GM12878 (cell line): ENCODE data around the gene OR10H4. TPM values are rescaled to one million over a fixed set of nuclear protein-coding genes. Genes with fewer than 3 reads are reported as not detected.

Experiments
- ATAC-seq: fragments of 200-7000 bp; cut with Tn5 transposase; 3 replicates; pipeline ENCODE4 v1.9.1; 2020; ENCODE audit warnings: mild to moderate bottlenecking, moderate library complexity
- BruUV-seq: library from RNA; stranded (reverse); fragments of 400-500 nt; replicated peaks from 2 replicates; lab custom pipeline; 2021; lab: Mats Ljungman, UMichigan
- CTCF ChIA-PET: fragments of 300-600 bp; sonication (Branson Sonifier 250); formaldehyde crosslinking; extraction: SDS; loops from one replicate; lab custom pipeline; 2021; ENCODE audit warnings: inconsistent platforms; lab: Yijun Ruan, JAX
- POLR2A ChIA-PET: fragments of 350-600 bp; formaldehyde crosslinking; extraction: SDS; loops from one replicate; lab custom pipeline; 2021; ENCODE audit warnings: inconsistent platforms; lab: Charles Lee
- RAD21 ChIA-PET: fragments of 300-600 bp; sonication (Branson Sonifier 250); formaldehyde crosslinking; loops from one replicate; lab custom pipeline; 2023; ENCODE audit warnings: antibody characterized with exemption; ENCODE audit not compliant: unreplicated experiment; lab: Charles Lee
- SMC1A ChIA-PET: fragments of 300-600 bp; sonication (Branson Sonifier 250); formaldehyde crosslinking; loops from one replicate; lab custom pipeline; 2023; ENCODE audit not compliant: unreplicated experiment, uncharacterized antibody; lab: Charles Lee
- DNase-seq: peaks from one replicate; pipeline ENCODE4 v3.0.0-alpha.2; 2011; ENCODE audit warnings: low read depth, low spot score
- FAIRE-seq: peaks from 3 replicates; lab custom pipeline; 2011; peaks lifted over from hg19 to GRCh38; lab: Jason Lieb, UNC
- H2AFZ ChIP-seq: 2 replicates; pipeline ENCODE4 v1.6.0; 2011; ENCODE audit warnings: low read depth, low read length, control low read depth; ENCODE audit not compliant: control insufficient read depth
- H3K27ac ChIP-seq: 2 replicates; pipeline ENCODE4 v1.5.1; 2011; ENCODE audit warnings: control low read depth; ENCODE audit not compliant: control insufficient read depth, insufficient read depth
- H3K27me3 ChIP-seq, 2 experiments: replicated peaks in 1 of 2; 2 replicates each; pipeline versions ENCODE4 v1.6.0 to v1.6.1; 2011; ENCODE audit warnings: low read length in 1 of 2; ENCODE audit not compliant: control insufficient read depth in 2 of 2, insufficient read depth in 2 of 2
- H3K36me3 ChIP-seq, 2 experiments: 2 replicates each; pipeline ENCODE4 v1.5.1; 2011; ENCODE audit warnings: low read length in 1 of 2; ENCODE audit not compliant: control insufficient read depth in 2 of 2, insufficient read depth in 2 of 2
- H3K4me1 ChIP-seq: 2 replicates; pipeline ENCODE4 v1.6.1; 2011; ENCODE audit warnings: mild to moderate bottlenecking, low read length, moderate library complexity, mixed read lengths; ENCODE audit not compliant: control insufficient read depth, insufficient read depth
- H3K4me2 ChIP-seq: 2 replicates; pipeline ENCODE4 v1.6.0; 2011; ENCODE audit warnings: control low read depth; ENCODE audit not compliant: control insufficient read depth, insufficient read depth
- H3K4me3 ChIP-seq: fragments of 200-600 bp; sonication (generic); 2 replicates; pipeline ENCODE4 v1.5.1; 2016
- H3K79me2 ChIP-seq: 2 replicates; pipeline ENCODE4 v1.6.0; 2011; ENCODE audit warnings: low read length; ENCODE audit not compliant: control insufficient read depth, insufficient read depth
- H3K9ac ChIP-seq: 2 replicates; pipeline ENCODE4 v1.8.0; 2011; ENCODE audit warnings: low read length, control low read depth, mixed read lengths; ENCODE audit not compliant: control insufficient read depth, insufficient read depth
- H3K9me3 ChIP-seq: replicated peaks from 3 replicates; pipeline ENCODE4 v1.5.1; 2011; ENCODE audit warnings: mild to moderate bottlenecking, low read length; ENCODE audit not compliant: control insufficient read depth, insufficient read depth
- H4K20me1 ChIP-seq: 2 replicates; pipeline ENCODE4 v1.6.0; 2011; ENCODE audit not compliant: control insufficient read depth, insufficient read depth
- ATF7 ChIP-seq: fragments of 450-650 bp; IDR thresholded peaks from 2 replicates; pipeline ENCODE4 v1.6.1; 2016; ENCODE audit warnings: low read depth, mild to moderate bottlenecking
- CBFB ChIP-seq: IDR thresholded peaks from 2 replicates; pipeline ENCODE4 v1.6.1; 2016; ENCODE audit warnings: antibody characterized with exemption, low read depth
- CREB1 ChIP-seq: IDR thresholded peaks from 2 replicates; pipeline ENCODE4 v1.6.1; 2012; ENCODE audit warnings: low read depth, mild to moderate bottlenecking, inconsistent platforms
- ETV6 ChIP-seq, 2 experiments: fragments of 450-650 bp in 1 of 2; IDR thresholded peaks in 1 of 2; conservative IDR thresholded peaks in 1 of 2; 2 replicates each; pipeline ENCODE4 v1.6.1; 2014; ENCODE audit warnings: antibody characterized with exemption in 1 of 2, borderline replicate concordance in 1 of 2, low read depth in 1 of 2, mild to moderate bottlenecking in 1 of 2, moderate library complexity in 1 of 2
- HDAC2 ChIP-seq: fragments of 200-600 bp; sonication (generic); IDR thresholded peaks from 2 replicates; pipeline ENCODE4 v1.6.1; 2017
- HDAC6 ChIP-seq: fragments of 200-600 bp; sonication (generic); IDR thresholded peaks from one replicate; pipeline ENCODE4 v1.8.0; 2017; ENCODE audit warnings: antibody characterized with exemption; ENCODE audit not compliant: unreplicated experiment
- SMAD1 ChIP-seq: fragments of 450-650 bp; IDR thresholded peaks from 2 replicates; pipeline ENCODE4 v1.6.1; 2018; ENCODE audit warnings: mild to moderate bottlenecking, low read depth; ENCODE audit not compliant: partially characterized antibody
- TAF1 ChIP-seq: IDR thresholded peaks from 2 replicates; pipeline ENCODE4 v1.6.1; 2011; ENCODE audit warnings: mild to moderate bottlenecking, low read depth, low read length, borderline replicate concordance
- TCF7 ChIP-seq: IDR thresholded peaks from 2 replicates; pipeline ENCODE4 v1.6.1; 2014; ENCODE audit warnings: antibody characterized with exemption, borderline replicate concordance
- WGBS: methylation state at CpG from one replicate; pipeline ENCODE4 v1.1.6; 2016; ENCODE audit warnings: low lambda C conversion rate; ENCODE audit not compliant: insufficient replicate concordance, insufficient coverage; ENCODE audit errors: missing lambda C conversion rate; 5-methylcytosine and 5-hydroxymethylcytosine counted together
- in situ Hi-C: fragments of 300-500 bp; cut with MboI; formaldehyde crosslinking; loops from 9 replicates; pipeline ENCODE4 v1.14.3; 2018; ENCODE audit warnings: mixed read lengths
- intact Hi-C: fragments of 100-400 bp; cut with micrococcal nuclease; formaldehyde crosslinking; loops from one replicate; pipeline ENCODE4 v1.14.2; 2022; ENCODE audit not compliant: unreplicated experiment
- polyA plus RNA-seq, 11 experiments: library from polyadenylated mRNA; depleted of rRNA in 4 of 11; unstranded in 6 of 11; stranded (reverse) in 5 of 11; fragments of >200 nt; fragmentation: Nextera tagmentation in 4 of 11; fragmentation: Illumina TruSeq in 1 of 11; extraction: Ambion mirVana in 4 of 11; extraction: Trizol in 1 of 11; gene quantifications; 1 replicate in 1 of 11; 2 replicates in 10 of 11; pipeline versions ENCODE4 v1.2.1 to v1.2.3, GENCODE V29; 2011 to 2016; ENCODE audit warnings: inconsistent platforms in 2 of 11, missing spikeins in 2 of 11, low read depth in 1 of 11
- total RNA-seq, 4 experiments: library from RNA; depleted of rRNA in 3 of 4; stranded (reverse); fragments of >200 nt in 3 of 4; fragmentation: Illumina TruSeq in 1 of 4; extraction: Trizol in 1 of 4; gene quantifications; 2 replicates each; pipeline versions ENCODE4 v1.2.1 to v1.2.3, GENCODE V29; 2013 to 2021
- TF ChIP-seq, protein P1 (sequence below): fragments of 150-350 bp; IDR thresholded peaks from 2 replicates; pipeline ENCODE4 v1.6.1; 2014; ENCODE audit warnings: mild to moderate bottlenecking, low read depth, low read length
- TF ChIP-seq, protein P2 (sequence below): fragments of 450-650 bp; IDR thresholded peaks from 2 replicates; pipeline ENCODE4 v1.6.1; 2017; ENCODE audit warnings: low read depth, mild to moderate bottlenecking, moderate library complexity
- TF ChIP-seq, protein P3 (sequence below): fragments of 450-650 bp; IDR thresholded peaks from 2 replicates; pipeline ENCODE4 v1.6.1; 2014; ENCODE audit warnings: mild to moderate bottlenecking
- TF ChIP-seq, protein P4 (sequence below): fragments of 150-350 bp; IDR thresholded peaks from 2 replicates; pipeline ENCODE4 v1.6.1; 2016; ENCODE audit warnings: low read depth, low read length
- TF ChIP-seq, protein P5 (sequence below): IDR thresholded peaks from 2 replicates; pipeline ENCODE4 v1.6.1; 2012; ENCODE audit warnings: low read length, inconsistent platforms

OR10H4 gene
- total and polyA plus RNA-seq, 10 of the 15 experiments (the other 5 are each of a cell fraction or from before 2014, with no cell fraction given): not detected

DNA sequence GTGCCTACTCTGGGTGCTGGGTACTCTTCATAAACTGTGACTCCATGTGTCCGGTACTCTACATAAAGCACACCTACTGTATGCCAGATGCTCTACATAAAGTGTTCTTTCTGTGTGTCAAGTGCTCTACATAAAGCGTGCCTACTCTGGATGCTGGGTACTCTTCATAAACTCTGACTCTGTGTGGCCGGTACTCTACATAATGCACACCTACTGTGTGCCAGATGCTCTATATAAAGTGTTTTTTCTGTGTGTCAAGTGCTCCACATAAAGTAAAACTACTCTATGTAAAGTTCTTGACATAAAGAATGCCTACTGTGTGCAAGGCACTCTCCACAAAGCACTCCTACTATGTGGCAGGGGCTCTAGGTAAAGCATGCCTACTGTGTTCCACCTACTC lies 12.6 kb upstream of the OR10H4 start:
- H3K9ac ChIP-seq: no peak overlapping the region
- POLR2A ChIA-PET: no interaction called here
- H3K4me3 ChIP-seq: no peak overlapping the region
- RAD21 ChIA-PET: no interaction called here
- in situ Hi-C loops: no loop called here
- no peak overlapping the region for H3K4me2 ChIP-seq
- ATAC-seq: no peak
- CTCF ChIA-PET: no interaction called here
- intact Hi-C loops: no loop called here
- H3K36me3 ChIP-seq: no peaks in the 10 kb centered on the region
- SMC1A ChIA-PET: no interaction called here
- no TSS peak for BruUV-seq
- H2AFZ ChIP-seq: no peak overlapping the region
- H3K27me3 ChIP-seq: no peaks in the 10 kb centered on the region; a peak in 1 of 4 replicates
- H3K4me1 ChIP-seq: no peaks in the 10 kb centered on the region
- H3K27ac ChIP-seq: no peak overlapping the region
- TF ChIP-seq HDAC2 (no peak), TAF1 (no peak), HDAC6 (no peak), SMAD1 (no peak), ATF7 (no peak), TCF7 (no peak), ETV6 (conservative IDR thresholded peaks at IDR 0.05 in 1 of 2, IDR thresholded peaks at IDR 0.05 in 1 of 2; ENCODE audit: borderline replicate concordance in 1 of 2, low read depth in 1 of 2) (no peak), CREB1 (no peak), CBFB (no peak)
- TF ChIP-seq, protein P1, sequence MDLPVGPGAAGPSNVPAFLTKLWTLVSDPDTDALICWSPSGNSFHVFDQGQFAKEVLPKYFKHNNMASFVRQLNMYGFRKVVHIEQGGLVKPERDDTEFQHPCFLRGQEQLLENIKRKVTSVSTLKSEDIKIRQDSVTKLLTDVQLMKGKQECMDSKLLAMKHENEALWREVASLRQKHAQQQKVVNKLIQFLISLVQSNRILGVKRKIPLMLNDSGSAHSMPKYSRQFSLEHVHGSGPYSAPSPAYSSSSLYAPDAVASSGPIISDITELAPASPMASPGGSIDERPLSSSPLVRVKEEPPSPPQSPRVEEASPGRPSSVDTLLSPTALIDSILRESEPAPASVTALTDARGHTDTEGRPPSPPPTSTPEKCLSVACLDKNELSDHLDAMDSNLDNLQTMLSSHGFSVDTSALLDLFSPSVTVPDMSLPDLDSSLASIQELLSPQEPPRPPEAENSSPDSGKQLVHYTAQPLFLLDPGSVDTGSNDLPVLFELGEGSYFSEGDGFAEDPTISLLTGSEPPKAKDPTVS: no peak
- TF ChIP-seq, protein P2, sequence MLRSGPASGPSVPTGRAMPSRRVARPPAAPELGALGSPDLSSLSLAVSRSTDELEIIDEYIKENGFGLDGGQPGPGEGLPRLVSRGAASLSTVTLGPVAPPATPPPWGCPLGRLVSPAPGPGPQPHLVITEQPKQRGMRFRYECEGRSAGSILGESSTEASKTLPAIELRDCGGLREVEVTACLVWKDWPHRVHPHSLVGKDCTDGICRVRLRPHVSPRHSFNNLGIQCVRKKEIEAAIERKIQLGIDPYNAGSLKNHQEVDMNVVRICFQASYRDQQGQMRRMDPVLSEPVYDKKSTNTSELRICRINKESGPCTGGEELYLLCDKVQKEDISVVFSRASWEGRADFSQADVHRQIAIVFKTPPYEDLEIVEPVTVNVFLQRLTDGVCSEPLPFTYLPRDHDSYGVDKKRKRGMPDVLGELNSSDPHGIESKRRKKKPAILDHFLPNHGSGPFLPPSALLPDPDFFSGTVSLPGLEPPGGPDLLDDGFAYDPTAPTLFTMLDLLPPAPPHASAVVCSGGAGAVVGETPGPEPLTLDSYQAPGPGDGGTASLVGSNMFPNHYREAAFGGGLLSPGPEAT: no peak
- TF ChIP-seq, protein P3, sequence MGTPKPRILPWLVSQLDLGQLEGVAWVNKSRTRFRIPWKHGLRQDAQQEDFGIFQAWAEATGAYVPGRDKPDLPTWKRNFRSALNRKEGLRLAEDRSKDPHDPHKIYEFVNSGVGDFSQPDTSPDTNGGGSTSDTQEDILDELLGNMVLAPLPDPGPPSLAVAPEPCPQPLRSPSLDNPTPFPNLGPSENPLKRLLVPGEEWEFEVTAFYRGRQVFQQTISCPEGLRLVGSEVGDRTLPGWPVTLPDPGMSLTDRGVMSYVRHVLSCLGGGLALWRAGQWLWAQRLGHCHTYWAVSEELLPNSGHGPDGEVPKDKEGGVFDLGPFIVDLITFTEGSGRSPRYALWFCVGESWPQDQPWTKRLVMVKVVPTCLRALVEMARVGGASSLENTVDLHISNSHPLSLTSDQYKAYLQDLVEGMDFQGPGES: no peak
- TF ChIP-seq, protein P4, sequence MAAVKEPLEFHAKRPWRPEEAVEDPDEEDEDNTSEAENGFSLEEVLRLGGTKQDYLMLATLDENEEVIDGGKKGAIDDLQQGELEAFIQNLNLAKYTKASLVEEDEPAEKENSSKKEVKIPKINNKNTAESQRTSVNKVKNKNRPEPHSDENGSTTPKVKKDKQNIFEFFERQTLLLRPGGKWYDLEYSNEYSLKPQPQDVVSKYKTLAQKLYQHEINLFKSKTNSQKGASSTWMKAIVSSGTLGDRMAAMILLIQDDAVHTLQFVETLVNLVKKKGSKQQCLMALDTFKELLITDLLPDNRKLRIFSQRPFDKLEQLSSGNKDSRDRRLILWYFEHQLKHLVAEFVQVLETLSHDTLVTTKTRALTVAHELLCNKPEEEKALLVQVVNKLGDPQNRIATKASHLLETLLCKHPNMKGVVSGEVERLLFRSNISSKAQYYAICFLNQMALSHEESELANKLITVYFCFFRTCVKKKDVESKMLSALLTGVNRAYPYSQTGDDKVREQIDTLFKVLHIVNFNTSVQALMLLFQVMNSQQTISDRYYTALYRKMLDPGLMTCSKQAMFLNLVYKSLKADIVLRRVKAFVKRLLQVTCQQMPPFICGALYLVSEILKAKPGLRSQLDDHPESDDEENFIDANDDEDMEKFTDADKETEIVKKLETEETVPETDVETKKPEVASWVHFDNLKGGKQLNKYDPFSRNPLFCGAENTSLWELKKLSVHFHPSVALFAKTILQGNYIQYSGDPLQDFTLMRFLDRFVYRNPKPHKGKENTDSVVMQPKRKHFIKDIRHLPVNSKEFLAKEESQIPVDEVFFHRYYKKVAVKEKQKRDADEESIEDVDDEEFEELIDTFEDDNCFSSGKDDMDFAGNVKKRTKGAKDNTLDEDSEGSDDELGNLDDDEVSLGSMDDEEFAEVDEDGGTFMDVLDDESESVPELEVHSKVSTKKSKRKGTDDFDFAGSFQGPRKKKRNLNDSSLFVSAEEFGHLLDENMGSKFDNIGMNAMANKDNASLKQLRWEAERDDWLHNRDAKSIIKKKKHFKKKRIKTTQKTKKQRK: no peak
- TF ChIP-seq, protein P5, sequence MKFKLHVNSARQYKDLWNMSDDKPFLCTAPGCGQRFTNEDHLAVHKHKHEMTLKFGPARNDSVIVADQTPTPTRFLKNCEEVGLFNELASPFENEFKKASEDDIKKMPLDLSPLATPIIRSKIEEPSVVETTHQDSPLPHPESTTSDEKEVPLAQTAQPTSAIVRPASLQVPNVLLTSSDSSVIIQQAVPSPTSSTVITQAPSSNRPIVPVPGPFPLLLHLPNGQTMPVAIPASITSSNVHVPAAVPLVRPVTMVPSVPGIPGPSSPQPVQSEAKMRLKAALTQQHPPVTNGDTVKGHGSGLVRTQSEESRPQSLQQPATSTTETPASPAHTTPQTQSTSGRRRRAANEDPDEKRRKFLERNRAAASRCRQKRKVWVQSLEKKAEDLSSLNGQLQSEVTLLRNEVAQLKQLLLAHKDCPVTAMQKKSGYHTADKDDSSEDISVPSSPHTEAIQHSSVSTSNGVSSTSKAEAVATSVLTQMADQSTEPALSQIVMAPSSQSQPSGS: no peak
- no peak for FAIRE-seq
- 35% methylated on average over 3 of the region's 3 CpGs for WGBS
- H3K9me3 ChIP-seq: no peaks in the 10 kb centered on the region; the same call in 2 of the 3 replicates
- H3K79me2 ChIP-seq: no peaks in the 10 kb centered on the region
- no peaks in the 10 kb centered on the region for H4K20me1 ChIP-seq
- no peak for DNase-seq
